ENCODE measurements around the gene GABARAPL2.

- TF ChIP-seq, protein P1, sequence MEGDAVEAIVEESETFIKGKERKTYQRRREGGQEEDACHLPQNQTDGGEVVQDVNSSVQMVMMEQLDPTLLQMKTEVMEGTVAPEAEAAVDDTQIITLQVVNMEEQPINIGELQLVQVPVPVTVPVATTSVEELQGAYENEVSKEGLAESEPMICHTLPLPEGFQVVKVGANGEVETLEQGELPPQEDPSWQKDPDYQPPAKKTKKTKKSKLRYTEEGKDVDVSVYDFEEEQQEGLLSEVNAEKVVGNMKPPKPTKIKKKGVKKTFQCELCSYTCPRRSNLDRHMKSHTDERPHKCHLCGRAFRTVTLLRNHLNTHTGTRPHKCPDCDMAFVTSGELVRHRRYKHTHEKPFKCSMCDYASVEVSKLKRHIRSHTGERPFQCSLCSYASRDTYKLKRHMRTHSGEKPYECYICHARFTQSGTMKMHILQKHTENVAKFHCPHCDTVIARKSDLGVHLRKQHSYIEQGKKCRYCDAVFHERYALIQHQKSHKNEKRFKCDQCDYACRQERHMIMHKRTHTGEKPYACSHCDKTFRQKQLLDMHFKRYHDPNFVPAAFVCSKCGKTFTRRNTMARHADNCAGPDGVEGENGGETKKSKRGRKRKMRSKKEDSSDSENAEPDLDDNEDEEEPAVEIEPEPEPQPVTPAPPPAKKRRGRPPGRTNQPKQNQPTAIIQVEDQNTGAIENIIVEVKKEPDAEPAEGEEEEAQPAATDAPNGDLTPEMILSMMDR (IDR thresholded peaks at IDR 0.05; ENCODE audit: poor library complexity, severe bottlenecking), result no peak
- no peak for TF ChIP-seq EP300 (conservative IDR thresholded peaks at IDR 0.05; ENCODE audit: poor library complexity, severe bottlenecking)
These were observed 6.8 kb downstream of the GABARAPL2 start for GRCh38 chr16:75572864-75573542.

Measured in neural cell (in vitro differentiated cells).